HL-60 (cell line): ENCODE results near the gene OR6N1.

Experiments used
- DNase-seq, 2 experiments: peaks; one replicate each; pipeline ENCODE4 v3.0.0-alpha.2; 2010 to 2020; ENCODE audit warnings: low read depth in 1 of 2, low spot score in 1 of 2
- H3K27ac ChIP-seq: fragments of 250-450 bp; sonication (Bioruptor Pico); replicated peaks from 2 replicates; pipeline ENCODE4 v1.5.1; 2020; ENCODE audit warnings: mild to moderate bottlenecking, moderate library complexity
- H3K27me3 ChIP-seq: fragments of 250-450 bp; sonication (Bioruptor Pico); 2 replicates; pipeline ENCODE4 v1.5.1; 2021; ENCODE audit warnings: mild to moderate bottlenecking, moderate library complexity; ENCODE audit not compliant: insufficient read depth, poor library complexity, severe bottlenecking
- H3K4me3 ChIP-seq: replicated peaks from 2 replicates; pipeline ENCODE4 v1.5.1; 2011; ENCODE audit warnings: mild to moderate bottlenecking, control low read depth, low read length; ENCODE audit not compliant: insufficient read depth
- GABPA ChIP-seq: IDR thresholded peaks from 2 replicates; pipeline ENCODE4 v1.6.1; 2012; ENCODE audit warnings: low read depth
- POLR2AphosphoS5 ChIP-seq: IDR thresholded peaks from 2 replicates; pipeline ENCODE4 v1.6.1; 2012; ENCODE audit warnings: low read depth
- SPI1 ChIP-seq: IDR thresholded peaks from 2 replicates; pipeline ENCODE4 v1.6.1; 2012; ENCODE audit warnings: low read depth, mild to moderate bottlenecking, borderline replicate concordance
- TF ChIP-seq, protein P1 (sequence below): IDR thresholded peaks from 2 replicates; pipeline ENCODE4 v1.6.1; 2012; ENCODE audit warnings: low read depth; ENCODE audit not compliant: insufficient replicate concordance
- TF ChIP-seq, protein P2 (sequence below): IDR thresholded peaks from one replicate; pipeline ENCODE4 v1.5.1; 2011; ENCODE audit warnings: low read length, control low read depth, inconsistent platforms; ENCODE audit not compliant: insufficient read depth

The OR6N1 gene

DNA sequence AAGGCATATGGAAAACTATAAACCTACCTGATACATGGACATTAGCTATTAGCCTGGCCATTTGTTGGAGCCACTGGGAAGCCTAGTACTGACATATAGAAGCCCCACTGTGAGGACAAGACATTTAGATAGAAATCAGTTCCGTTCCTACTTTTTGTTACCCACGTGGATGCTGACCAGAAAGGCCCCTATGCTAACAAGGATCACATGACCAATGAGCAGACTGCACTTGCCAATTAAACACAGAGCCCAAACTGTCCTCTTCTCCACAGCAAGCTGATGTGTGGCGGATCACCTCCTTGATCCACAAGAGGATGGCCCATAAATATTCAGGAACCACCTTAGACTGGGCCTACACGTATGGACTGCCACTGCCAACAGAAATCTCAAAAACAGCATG, 40.3 kb downstream of the OR6N1 start:
- H3K27me3 ChIP-seq: no peaks in the 10 kb centered on the region
- TF ChIP-seq GABPA: no peak
- no peak for TF ChIP-seq POLR2AphosphoS5
- no peak overlapping the region for H3K27ac ChIP-seq
- H3K4me3 ChIP-seq: no peak overlapping the region
- DNase-seq: no peak

DNA sequence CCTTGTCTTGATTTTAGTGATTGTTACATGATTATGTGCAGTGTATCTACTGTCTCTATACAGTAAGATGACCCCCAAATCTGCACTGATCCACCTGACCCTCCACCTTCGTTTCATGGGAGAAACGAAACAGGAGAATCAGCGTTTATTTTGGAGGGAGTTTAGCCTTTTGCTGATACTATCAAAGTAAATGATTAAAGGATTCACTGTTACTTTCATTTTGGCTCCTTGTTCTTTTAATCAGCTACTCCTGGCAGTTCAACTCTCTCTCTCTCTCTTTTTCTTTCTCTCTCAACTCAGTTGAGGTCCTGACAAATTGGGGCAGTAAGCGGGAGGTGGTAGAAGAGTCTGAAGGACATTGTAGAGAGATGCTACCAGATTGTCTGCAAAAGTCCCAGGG, 41.5 kb downstream of the OR6N1 start:
- H3K27me3 ChIP-seq: no peaks in the 10 kb centered on the region
- TF ChIP-seq POLR2AphosphoS5 (no peak), GABPA (no peak)
- TF ChIP-seq, protein P1, sequence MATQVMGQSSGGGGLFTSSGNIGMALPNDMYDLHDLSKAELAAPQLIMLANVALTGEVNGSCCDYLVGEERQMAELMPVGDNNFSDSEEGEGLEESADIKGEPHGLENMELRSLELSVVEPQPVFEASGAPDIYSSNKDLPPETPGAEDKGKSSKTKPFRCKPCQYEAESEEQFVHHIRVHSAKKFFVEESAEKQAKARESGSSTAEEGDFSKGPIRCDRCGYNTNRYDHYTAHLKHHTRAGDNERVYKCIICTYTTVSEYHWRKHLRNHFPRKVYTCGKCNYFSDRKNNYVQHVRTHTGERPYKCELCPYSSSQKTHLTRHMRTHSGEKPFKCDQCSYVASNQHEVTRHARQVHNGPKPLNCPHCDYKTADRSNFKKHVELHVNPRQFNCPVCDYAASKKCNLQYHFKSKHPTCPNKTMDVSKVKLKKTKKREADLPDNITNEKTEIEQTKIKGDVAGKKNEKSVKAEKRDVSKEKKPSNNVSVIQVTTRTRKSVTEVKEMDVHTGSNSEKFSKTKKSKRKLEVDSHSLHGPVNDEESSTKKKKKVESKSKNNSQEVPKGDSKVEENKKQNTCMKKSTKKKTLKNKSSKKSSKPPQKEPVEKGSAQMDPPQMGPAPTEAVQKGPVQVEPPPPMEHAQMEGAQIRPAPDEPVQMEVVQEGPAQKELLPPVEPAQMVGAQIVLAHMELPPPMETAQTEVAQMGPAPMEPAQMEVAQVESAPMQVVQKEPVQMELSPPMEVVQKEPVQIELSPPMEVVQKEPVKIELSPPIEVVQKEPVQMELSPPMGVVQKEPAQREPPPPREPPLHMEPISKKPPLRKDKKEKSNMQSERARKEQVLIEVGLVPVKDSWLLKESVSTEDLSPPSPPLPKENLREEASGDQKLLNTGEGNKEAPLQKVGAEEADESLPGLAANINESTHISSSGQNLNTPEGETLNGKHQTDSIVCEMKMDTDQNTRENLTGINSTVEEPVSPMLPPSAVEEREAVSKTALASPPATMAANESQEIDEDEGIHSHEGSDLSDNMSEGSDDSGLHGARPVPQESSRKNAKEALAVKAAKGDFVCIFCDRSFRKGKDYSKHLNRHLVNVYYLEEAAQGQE: no peak
- H3K4me3 ChIP-seq: no peak overlapping the region
- no peak overlapping the region for H3K27ac ChIP-seq
- no peak for DNase-seq

DNA sequence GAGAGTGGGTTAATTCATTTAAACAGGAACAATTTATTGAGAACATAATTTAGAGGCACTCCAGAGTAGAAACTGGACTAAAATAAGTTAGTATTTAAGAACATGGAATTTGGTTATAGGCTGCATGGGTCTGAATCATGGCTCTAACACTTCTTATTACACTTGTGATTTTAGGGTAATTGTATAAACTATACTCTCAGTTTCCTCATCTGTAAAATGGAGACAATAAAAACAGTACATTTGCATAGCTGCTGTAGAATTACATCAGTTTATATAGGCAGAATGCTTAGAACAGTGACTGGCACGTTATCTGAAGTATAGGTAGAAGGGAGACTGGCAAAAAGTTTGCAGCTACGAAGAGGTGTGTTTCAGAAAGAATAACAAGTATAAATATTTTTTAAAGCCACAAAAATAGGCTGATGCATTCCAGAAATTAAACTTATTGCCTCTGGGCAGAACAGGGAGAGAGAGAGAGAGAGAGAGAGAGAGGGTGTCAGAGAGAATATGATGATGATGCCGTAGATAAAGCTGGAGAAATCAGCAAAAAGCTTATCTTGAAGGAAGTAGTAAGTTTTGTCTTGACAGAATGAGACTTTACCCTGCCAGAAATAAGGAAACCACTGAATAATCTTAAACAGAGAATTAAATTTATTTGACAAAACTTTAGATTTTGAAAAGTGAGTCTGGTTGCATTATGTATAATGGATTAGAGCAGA, 43.3 kb downstream of the OR6N1 start:
- Histone ChIP-seq H3K27ac (no peak overlapping the region), H3K4me3 (no peak overlapping the region), H3K27me3 (no peaks in the 10 kb centered on the region)
- TF ChIP-seq, protein P2, sequence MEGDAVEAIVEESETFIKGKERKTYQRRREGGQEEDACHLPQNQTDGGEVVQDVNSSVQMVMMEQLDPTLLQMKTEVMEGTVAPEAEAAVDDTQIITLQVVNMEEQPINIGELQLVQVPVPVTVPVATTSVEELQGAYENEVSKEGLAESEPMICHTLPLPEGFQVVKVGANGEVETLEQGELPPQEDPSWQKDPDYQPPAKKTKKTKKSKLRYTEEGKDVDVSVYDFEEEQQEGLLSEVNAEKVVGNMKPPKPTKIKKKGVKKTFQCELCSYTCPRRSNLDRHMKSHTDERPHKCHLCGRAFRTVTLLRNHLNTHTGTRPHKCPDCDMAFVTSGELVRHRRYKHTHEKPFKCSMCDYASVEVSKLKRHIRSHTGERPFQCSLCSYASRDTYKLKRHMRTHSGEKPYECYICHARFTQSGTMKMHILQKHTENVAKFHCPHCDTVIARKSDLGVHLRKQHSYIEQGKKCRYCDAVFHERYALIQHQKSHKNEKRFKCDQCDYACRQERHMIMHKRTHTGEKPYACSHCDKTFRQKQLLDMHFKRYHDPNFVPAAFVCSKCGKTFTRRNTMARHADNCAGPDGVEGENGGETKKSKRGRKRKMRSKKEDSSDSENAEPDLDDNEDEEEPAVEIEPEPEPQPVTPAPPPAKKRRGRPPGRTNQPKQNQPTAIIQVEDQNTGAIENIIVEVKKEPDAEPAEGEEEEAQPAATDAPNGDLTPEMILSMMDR: no peak
- TF ChIP-seq SPI1 (no peak), GABPA (no peak)
- DNase-seq: no peak

GRCh38 chr1:158724442-158724841, 47.6 kb downstream of the OR6N1 start:
- Histone ChIP-seq H3K27ac (no peak overlapping the region), H3K27me3 (no peaks in the 10 kb centered on the region), H3K4me3 (no peak overlapping the region)
- TF ChIP-seq, protein P2: no peak
- TF ChIP-seq SPI1: no peak
- DNase-seq: no peak

DNA sequence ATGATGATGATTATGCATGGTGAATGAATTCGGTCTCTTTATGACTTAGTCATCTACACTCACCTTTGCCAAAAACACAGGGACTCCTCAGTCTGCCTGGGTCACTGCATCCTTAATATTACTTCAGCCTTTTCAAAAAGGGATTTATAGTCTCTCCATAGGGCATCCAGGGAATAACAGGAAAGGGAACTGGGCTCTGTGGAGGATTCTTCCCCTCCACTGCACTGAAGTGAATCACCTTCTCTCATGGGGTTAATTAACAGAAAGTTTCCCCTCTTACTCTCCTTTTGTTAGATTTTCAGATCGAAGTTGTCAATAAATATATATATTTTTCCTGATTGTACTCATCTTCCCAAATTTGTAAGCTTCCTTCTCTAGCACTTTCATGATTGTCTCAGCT, 51.4 kb downstream of the OR6N1 start, which contains the start of gene OR6K3:
Gene OR6K3 (minus strand): TSS at position 101 of the 400 bp plus-strand sequence. CDS start 2,605 bp downstream, outside the sequence.
- Histone ChIP-seq H3K27me3 (no peaks in the 10 kb centered on the region), H3K4me3 (no peak within 1 kb of the TSS), H3K27ac (no peak within 1 kb of the TSS)
- DNase-seq: no peak
- TF ChIP-seq, protein P1: no peak
- TF ChIP-seq POLR2AphosphoS5 (no peak), GABPA (no peak), SPI1 (no peak)
- TF ChIP-seq, protein P2: no peak
